ENCODE measurements around the gene SIPA1L3.

- TF ChIP-seq CTCF (conservative IDR thresholded peaks at IDR 0.05; ENCODE audit: low read depth, low read length) (no peak), EZH2 (IDR thresholded peaks at IDR 0.05; ENCODE audit: borderline replicate concordance, low read depth, low read length, poor library complexity, severe bottlenecking) (no peak)
Measured at GRCh38 chr19:38031423-38031770, 124.4 kb downstream of the SIPA1L3 start.

All from A673 (cell line).